ENCODE measurements around the gene SEPTIN7.

- TF ChIP-seq POLR2AphosphoS5 (IDR thresholded peaks at IDR 0.05; ENCODE audit: low read depth, low read length) (no peak), POLR2A (IDR thresholded peaks at IDR 0.05; ENCODE audit: borderline replicate concordance, extremely low read depth, insufficient read depth, insufficient read length) (no peak), RAD21 (IDR thresholded peaks at IDR 0.05; ENCODE audit: low read depth) (no peak), SIN3A (IDR thresholded peaks at IDR 0.05; ENCODE audit: low read depth) (no peak), CTCF (IDR thresholded peaks at IDR 0.05 in 2 of 3, conservative IDR thresholded peaks at IDR 0.05 in 1 of 3; ENCODE audit: borderline replicate concordance in 1 of 3, insufficient read depth in 1 of 3, low read depth in 2 of 3, low read length in 2 of 3) (no peak), TCF7L2 (IDR thresholded peaks at IDR 0.05; ENCODE audit: borderline replicate concordance, extremely low read depth, insufficient read depth, insufficient read length) (no peak), EZH2 (IDR thresholded peaks at IDR 0.05) (no peak), JUND (IDR thresholded peaks at IDR 0.05) (no peak), EGR1 (IDR thresholded peaks at IDR 0.05; ENCODE audit: low read depth) (no peak)
Observed at GRCh38 chr7:35792873-35793489, 7.9 kb upstream of the SEPTIN7 start.

Data from HCT116 (cell line).